Suppressor macrophage treated with lipopolysaccharide for 1 hour (primary cell): ENCODE results near the gene BDH1.
A peak's percentile ranks its signal among the peaks of the same experiment; 100 is the strongest.
"Not testable (repeated sequence)": the region's sequence is repeated elsewhere in the genome, so short reads cannot be mapped to it uniquely, and the experiment has no call there.

Experiments used
- DNase-seq, 3 donors: peaks; one replicate each; pipeline ENCODE4 v3.0.0-alpha.2; 2020 to 2022

BDH1 gene

GRCh38 chr3:197520311-197521276 lies 35.2 kb downstream of the BDH1 start:
- DNase-seq: no peak

GRCh38 chr3:197519801-197520211 lies 36.0 kb downstream of the BDH1 start:
- DNase-seq: no peak

GRCh38 chr3:197518881-197519421 lies 36.8 kb downstream of the BDH1 start:
- DNase-seq: peak; percentile 22 to 37 (median 31)

- DNase-seq: not testable (repeated sequence)
These were observed 37.7 kb downstream of the BDH1 start for GRCh38 chr3:197517922-197518683.

GRCh38 chr3:197516890-197517606 lies 38.7 kb downstream of the BDH1 start:
- not testable (repeated sequence) for DNase-seq

GRCh38 chr3:197516517-197516889 lies 39.3 kb downstream of the BDH1 start:
- DNase-seq: peak; percentile 23 to 44 (median 35)

GRCh38 chr3:197514786-197515355 lies 40.9 kb downstream of the BDH1 start:
- no peak for DNase-seq

- DNase-seq: no peak
These were observed 41.6 kb downstream of the BDH1 start for GRCh38 chr3:197513953-197514785.

- DNase-seq: no peak
These were observed 42.8 kb downstream of the BDH1 start for GRCh38 chr3:197512691-197513571.

GRCh38 chr3:197511853-197512635 lies 43.7 kb downstream of the BDH1 start:
- DNase-seq: no peak

GRCh38 chr3:197511130-197511529 lies 44.6 kb downstream of the BDH1 start:
- DNase-seq: peak; percentile 21 to 46 (median 32)

- DNase-seq: no peak
These were observed 45.1 kb downstream of the BDH1 start for GRCh38 chr3:197510642-197511018.

- DNase-seq: no peak
These were observed 46.6 kb downstream of the BDH1 start for GRCh38 chr3:197508924-197509775.

GRCh38 chr3:197508461-197508860 lies 47.3 kb downstream of the BDH1 start:
- no peak for DNase-seq

GRCh38 chr3:197508051-197508451 lies 47.7 kb downstream of the BDH1 start:
- DNase-seq: no peak

- no peak for DNase-seq
These were observed 48.2 kb downstream of the BDH1 start for GRCh38 chr3:197507541-197507940.

- DNase-seq: no peak
These were observed 48.7 kb downstream of the BDH1 start for GRCh38 chr3:197507081-197507480.

- DNase-seq: peak in 2 of 3 donors; percentile 12 to 17
These were observed 49.8 kb downstream of the BDH1 start for GRCh38 chr3:197505796-197506548.
